Astrocyte of the spinal cord (primary cell): ENCODE measurements around the gene MGAT4A.

Experiments used
- DNase-seq: peaks from one replicate; pipeline ENCODE4 v3.0.0; 2011; ENCODE audit warnings: low read depth, low spot score
- H3K4me3 ChIP-seq: 2 replicates; pipeline ENCODE4 v1.5.1; 2011; ENCODE audit warnings: low read depth, mild to moderate bottlenecking, low read length, moderate library complexity
- CTCF ChIP-seq: IDR thresholded peaks from 2 replicates; pipeline ENCODE4 v1.5.1; 2012; ENCODE audit warnings: low read depth, mild to moderate bottlenecking, low read length, inconsistent platforms
- in situ Hi-C: cut with HindIII; loops from 2 replicates; pipeline ENCODE4 v1.10.0; 2017; ENCODE audit warnings: low sequenced_read_pairs

MGAT4A gene

GRCh38 chr2:98731041-98731893 is at the start of gene MGAT4A:
Gene MGAT4A (minus strand): TSS chr2:98731132. CDS start chr2:98726332, 4,800 bp downstream.
- peak within 1 kb of the TSS; percentile 37 for H3K4me3 ChIP-seq
- DNase-seq = no peak
- in situ Hi-C loops = no loop called here
- TF ChIP-seq CTCF = no peak

GRCh38 chr2:98778741-98779483 is 48.0 kb upstream of the MGAT4A start:
- no peak for TF ChIP-seq CTCF
- in situ Hi-C loops = no loop called here
- DNase-seq = no peak
- no peak overlapping the region for H3K4me3 ChIP-seq

DNA sequence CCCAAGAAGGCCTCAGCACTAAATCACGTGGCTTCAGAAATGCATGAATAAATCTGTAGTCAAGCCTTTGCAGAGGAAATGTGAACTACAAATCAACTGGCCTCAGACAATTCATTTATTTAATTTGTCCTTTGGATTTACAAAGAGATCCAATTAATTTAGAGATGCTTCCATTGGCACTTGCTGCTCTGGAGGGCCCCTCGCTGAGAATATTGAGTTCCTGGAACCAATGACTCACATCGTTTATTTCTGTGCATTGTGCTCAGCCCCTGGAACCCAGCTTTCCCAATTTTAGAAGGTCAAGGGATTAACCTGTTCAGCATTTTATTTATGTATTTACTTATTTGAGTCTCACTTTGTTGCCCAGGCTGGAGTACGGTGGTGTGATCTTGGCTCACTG is 47.2 kb upstream of the MGAT4A start:
- TF ChIP-seq CTCF = no peak
- H3K4me3 ChIP-seq = no peak overlapping the region
- in situ Hi-C loops = no loop called here
- DNase-seq = no peak

GRCh38 chr2:98777710-98778109 is 46.8 kb upstream of the MGAT4A start:
- in situ Hi-C loops = no loop called here
- DNase-seq = no peak
- TF ChIP-seq CTCF = no peak
- no peak overlapping the region for H3K4me3 ChIP-seq

DNA sequence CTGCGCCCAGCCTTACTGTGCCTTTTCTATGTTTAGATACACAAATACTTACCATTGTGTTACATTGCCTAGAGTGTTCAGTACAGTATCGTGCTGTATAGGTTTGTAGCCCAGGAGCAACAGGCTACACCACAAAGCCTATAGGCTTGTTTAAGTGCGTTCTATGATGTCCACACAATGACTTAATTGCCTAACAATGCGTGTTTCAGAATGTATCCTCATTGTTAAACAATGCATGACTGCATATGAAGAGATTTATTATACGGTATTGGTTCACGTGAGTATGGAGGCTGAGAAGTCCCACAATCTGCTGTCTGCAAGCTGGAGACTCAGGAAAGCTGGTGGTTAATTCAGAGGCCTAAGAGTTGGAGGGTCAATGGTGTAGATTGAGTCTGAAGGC is 46.1 kb upstream of the MGAT4A start:
- no peak for TF ChIP-seq CTCF
- H3K4me3 ChIP-seq = no peak overlapping the region
- no peak for DNase-seq
- in situ Hi-C loops = no loop called here

GRCh38 chr2:98776136-98776535 is 45.2 kb upstream of the MGAT4A start:
- no peak overlapping the region for H3K4me3 ChIP-seq
- no peak for DNase-seq
- TF ChIP-seq CTCF = no peak
- in situ Hi-C loops = no loop called here
